GM12892 (cell line): ENCODE results near the gene EXOSC9.

ENCODE experiments used
- POLR2AphosphoS5 ChIP-seq: IDR thresholded peaks from 2 replicates; pipeline ENCODE4 v1.6.1; 2011; ENCODE audit warnings: low read depth, low read length, control low read depth
- TAF1 ChIP-seq: IDR thresholded peaks from 2 replicates; pipeline ENCODE4 v1.6.1; 2011; ENCODE audit warnings: low read depth, mild to moderate bottlenecking, control low read depth, low read length, borderline replicate concordance

GRCh38 chr4:121767166-121767565, 34.0 kb upstream of the EXOSC9 start:
- TF ChIP-seq POLR2AphosphoS5 = no peak
- TF ChIP-seq TAF1 = no peak
